ENCODE measurements around the gene SPTAN1. TPM values are rescaled to one million over a fixed set of nuclear protein-coding genes. Genes with fewer than 3 reads are reported as not detected.
"Not testable (repeated sequence)": the region's sequence is repeated elsewhere in the genome, so short reads cannot be mapped to it uniquely, and the experiment has no call there.

Gene SPTAN1
- total RNA-seq, 1 donor from 2014 or later = 335 TPM

DNA sequence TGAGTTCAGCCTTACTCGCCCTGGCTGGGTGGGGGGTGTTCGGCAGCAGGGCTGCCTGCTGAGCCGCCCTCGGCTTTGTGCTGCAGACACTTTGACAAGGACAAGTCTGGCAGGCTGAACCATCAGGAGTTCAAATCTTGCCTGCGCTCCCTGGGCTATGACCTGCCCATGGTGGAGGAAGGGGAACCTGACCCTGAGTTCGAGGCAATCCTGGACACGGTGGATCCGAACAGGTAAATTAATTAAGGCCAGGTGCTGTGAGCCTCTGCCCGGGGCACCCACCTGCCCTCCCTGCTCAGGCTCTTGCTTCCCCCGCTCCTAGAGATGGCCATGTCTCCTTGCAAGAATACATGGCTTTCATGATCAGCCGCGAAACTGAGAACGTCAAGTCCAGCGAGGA, 80.1 kb downstream of the SPTAN1 start:
- no peak for DNase-seq

DNA sequence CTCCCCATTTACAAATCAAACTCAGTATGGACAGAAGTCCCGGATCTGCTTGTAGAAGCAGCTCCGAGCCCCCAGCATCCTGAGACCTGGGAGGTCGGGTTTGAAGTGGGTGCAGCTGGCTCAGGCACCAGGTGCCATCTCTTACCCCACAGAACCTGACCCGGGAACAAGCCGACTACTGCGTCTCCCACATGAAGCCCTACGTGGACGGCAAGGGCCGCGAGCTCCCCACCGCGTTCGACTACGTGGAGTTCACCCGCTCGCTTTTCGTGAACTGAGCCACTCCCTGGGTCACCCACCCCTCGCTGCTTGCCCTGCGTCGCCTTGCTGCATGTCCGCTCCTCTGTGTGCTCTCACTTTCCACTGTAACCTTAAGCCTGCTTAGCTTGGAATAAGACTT, 80.7 kb downstream of the SPTAN1 start:
- DNase-seq = no peak

DNA sequence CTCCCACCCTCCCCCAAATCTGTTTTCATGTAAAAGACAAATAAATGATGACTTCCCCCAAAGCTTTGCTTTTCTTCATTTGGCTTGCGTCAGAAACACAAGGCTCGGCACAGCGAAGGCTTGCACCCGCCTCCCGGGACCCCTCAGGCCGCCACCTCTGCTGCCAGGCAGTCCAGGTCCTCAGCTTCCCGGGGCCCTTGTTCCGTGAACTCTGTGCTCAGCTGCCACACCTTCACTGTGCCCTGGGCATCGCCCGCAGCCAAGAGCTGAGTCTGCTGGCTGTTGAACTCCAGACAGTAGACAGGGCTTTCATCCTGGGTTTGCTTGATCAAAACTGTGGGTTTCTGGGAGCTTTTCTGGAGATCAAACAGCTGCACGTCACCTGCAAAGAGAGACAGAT, 81.2 kb downstream of the SPTAN1 start:
- no peak for DNase-seq

DNA sequence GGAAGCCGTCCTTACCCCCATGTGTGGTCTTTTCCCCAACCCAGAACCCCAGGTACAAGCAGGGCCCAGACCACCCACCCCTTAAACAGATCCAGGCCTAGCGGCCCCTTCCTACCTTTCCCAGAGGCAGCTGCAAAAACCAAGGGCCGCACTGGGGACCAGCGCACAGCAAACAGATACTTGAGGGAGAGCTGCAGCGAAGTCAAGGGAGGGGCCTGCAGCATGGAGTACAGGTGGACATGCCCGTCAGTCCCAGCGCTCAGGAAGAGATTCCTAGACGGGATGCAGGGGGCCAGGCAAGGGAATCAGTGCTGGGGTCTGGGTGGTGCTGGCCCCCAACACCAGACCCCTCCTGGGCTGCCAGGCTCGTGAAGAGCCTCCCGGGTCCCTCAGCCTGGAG, 81.7 kb downstream of the SPTAN1 start:
- no peak for DNase-seq

DNA sequence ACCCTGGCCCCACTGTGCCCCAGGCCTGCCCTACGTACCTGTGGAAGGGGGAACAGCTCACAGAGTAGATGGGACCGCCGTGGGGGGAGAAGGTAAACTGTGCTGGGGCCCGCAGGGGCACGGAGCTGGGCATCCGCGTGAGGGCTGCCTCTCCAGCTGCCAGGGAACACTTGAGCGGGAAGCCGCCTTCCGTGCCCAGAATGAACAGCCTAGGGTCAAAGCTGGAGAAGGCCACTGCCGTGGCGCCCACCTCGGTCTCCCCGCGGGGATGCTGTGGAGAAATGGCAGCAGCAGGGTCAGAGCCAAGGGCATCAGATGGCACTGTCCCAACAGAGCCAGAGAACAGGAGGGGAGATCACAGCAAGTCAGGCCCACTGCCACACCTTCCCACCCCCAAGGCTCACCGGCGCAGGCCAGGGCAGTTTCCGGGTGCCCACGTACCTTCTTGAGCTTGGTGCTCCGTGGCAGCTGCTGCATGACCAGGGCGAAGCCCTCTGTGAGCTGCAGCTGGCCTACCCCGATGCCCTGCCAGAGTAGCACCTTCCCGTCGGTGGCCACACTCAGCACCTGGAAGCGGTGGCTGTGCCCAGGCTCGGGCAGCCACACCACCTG, 82.4 kb downstream of the SPTAN1 start:
- no peak for DNase-seq

DNA sequence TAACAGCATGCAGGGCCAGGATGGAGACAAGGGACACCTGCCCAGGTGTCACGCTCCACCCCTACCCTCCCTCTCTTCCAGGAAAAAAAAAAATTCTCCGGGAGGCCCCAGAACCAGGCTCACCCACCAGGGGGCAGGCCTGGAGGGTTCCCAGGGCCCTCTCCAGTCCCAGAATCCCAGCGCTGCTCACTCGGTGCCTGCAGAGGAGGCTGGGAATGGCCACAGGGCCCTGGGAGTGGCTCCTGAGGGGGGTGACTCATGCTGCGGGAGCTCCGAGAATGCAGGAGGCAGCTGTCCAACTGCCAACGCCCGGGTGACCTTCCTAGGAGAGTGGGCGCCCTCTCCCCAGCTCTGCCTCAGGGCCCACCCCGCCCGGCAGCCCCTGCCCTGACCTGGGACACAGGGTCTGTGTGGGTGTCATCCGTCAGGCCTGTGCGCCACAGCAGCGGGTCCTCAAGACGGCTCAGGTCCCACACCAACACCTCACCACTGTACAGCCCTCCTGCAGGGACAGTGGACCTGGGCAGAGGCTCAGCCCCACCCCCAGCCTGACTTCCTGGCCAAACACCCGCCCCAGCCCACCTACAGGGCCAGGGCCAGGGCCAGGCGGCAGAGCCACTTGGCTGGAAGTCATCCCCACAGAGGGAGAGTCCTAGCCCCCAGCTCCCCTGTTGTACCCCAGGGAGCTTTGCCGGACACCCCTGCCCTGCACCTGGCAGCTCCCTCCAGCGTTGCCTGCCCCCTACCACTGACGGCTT, 83.1 kb downstream of the SPTAN1 start:
- peak; percentile 91 for DNase-seq

DNA sequence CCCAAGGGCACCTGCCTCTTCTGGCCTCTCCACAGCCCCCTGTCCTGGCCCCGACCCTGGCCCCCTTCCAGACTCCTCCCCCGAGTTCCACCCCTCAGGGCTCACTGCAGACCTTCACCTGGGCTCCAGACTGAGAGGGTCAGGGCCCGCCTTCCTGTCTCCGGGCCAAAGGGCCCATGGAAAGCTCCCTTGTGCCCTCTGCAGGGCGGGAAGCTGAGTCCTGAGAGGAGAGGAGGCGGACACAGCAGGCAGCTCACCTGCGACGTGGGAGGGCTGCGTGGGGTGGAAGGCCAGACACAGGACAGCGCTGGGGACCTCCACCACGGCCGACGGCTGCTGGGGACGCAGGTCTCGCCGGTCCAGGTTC, 83.6 kb downstream of the SPTAN1 start:
- peak; percentile 61 for DNase-seq

DNA sequence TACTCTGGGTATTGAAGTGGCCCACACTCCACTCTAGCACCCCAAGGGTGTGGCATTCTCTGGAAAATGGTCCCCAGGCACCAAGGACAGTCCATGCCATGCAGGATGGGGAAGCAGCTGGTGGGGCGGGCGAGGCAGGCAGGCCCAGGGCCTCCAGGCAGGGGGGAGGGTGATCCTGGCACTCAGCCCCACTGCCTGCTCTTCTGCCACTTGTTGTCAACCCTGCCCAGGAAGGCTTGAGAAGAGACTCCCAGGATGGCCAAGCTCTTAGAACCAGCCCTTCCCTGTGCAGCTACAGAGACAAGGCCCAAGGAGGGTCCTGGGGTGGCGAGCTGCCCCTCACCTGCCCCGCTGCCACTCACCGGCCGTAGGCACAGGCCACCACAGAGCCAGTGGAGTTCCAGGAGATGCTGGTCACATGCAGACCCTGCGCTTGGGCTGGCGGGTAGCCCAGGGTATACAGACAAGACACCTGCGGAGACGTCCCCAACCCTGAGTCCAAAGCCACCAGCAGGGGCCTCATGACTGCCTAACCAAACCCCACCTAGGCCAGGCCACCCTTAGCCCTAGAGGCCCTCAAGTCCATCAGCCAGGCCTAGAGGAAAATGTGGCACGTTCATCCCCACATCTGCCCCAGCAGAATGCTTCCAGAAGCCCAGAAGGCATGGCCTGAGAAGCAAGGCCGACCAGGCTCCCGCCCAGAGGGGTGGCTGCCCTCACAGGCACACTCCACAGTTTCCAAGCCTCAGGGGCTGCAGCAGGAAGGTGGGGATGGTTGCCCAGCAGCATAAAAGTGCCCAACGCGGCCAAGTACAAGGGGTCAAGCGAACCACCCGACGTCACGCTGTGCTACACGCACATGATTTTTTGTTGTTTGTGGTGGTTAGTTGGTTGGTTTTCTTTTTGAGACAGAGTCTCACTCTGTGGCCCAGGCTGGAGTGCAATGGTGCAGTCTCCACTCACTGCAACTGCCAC, 84.5 kb downstream of the SPTAN1 start:
- DNase-seq = peak; percentile 88

DNA sequence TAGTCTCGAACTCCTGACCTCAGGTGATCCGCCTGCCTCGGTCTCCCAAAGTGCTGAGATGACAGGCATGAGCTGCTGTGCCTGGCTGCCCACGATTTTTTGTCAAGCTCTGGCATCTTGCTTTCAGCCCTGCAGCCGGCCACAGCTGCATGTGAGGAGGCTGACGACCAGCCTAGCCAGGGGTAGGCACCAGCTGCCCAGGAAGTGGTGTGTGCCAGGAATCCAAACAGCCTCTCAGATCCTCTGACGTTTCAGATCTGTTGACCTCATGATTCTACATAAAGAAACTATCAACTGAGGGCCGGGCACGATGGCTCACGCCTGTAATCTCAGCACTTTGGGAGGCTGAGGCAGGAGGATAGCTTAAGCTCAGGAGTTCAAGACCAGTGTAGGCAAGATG, 85.3 kb downstream of the SPTAN1 start:
- DNase-seq = peak; percentile 93

DNA sequence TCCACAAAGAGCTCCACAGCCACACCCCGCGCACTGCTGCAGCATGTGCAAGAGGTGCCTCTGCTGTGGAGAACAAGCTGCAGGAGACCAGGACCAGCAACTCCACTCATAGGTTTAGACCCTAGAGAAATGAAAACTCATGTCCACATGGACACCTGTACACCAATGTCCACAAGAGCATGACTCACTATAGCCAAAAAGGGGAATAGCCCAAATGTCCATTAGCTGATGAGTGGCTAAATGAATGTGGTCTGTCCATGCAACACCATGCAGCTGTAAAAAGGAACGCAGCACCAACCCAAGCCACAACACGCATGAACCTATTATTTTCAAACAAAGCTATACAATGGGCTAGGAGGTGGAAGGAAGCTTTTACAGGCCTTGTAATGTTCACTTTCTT, 86.2 kb downstream of the SPTAN1 start:
- DNase-seq = no peak

DNA sequence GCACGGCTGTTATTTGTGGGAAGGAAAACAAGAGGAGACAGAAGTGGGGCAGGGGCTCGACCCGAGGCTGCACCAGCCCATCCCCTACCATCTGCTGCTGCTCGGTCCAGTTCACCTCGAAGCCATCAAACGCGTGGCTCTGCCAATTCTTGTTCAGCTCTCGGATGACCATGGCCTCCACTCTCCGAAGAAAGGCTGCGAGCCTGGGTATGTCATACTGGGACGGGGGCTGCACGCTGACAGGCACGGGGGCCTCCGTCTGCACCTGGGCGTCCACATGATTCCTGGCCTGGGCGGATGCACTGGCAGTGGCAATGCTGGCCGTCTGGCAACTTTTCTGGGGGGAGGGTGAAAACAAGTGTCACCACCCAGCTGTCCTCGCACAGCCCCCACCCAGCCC, 88.2 kb downstream of the SPTAN1 start:
- no peak for DNase-seq

DNA sequence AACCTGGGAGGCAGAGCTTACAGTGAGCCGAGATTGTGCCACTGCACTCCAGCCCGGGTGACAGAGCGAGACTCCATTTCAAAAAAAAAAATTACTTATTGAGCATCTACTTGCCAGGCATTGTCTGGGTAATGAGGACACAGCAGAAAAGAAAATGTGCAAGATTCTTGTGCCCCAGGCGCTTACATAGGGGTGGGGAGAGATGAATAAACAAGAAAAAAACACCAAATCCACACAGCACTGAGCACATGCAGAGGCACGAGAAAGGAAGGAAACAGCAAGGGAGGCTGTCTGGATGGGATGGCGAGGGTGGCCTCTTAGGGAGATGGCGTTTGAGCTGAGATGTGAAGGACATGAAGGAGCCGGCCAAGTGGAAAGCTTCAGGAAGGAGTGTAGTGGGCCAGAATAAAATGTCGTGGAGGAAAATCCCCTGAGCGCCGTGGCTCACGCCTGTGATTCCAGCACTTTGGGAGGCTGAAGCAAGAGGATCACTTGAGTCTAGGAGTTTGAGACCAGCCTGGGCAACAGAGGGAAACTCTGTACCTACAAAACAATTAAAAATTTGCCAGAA, 90.4 kb downstream of the SPTAN1 start:
- no peak for DNase-seq

DNA sequence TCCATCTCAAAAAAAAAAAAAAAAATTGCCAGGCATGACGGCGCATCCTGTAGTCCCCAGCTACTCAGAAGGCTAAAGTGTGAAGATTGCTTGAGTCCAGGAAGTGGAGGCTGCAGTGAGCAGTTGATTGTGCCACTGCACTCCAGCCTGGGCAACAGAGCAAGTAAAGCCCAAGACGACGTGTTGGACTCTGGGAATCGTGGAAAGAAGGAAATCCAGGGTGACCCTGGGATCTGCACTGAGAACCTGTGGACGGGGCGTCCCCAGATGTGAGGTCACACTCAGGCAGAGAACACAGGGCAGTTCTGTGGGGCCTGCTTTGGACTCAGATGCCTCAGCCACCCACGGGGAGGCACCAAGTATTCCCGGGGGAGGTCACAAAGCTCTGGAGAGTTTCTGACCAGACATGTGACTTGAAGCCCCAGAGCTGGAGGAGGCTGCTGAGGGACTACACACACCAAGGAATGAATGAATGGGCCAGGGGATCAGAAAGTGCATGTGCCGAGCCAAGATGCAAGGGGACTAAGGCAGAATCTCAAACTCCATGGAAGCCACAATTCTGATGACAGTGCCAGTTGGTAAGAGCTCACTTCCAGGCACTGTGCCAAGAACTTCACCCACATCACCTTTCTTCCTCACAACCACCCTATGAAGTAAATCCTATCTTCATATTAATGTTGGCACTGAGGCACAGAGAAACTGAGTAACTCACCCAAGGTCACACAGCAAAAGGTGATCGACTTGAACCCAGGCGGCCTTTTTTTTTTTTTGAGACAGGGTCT, 91.3 kb downstream of the SPTAN1 start:
- DNase-seq = no peak

DNA sequence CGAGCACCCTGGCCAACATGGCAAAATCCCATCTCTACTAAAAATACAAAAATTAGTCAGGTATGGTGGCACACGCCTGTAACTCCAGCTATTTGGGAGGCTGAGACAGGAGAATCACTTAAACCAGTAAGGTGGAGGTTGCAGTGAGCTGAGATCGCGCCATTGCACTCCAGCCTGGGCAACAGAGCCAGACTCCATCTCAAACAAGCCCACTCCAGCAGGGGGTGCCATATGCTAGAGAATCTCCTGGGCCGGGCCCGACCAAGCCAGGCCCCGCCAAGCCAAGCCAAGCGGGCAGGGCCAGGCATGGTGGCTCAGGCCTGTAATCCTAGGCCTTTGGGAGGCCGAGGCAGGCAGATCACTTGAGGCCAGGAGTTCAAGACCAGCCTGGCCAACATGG, 95.8 kb downstream of the SPTAN1 start:
- DNase-seq = not testable (repeated sequence)

DNA sequence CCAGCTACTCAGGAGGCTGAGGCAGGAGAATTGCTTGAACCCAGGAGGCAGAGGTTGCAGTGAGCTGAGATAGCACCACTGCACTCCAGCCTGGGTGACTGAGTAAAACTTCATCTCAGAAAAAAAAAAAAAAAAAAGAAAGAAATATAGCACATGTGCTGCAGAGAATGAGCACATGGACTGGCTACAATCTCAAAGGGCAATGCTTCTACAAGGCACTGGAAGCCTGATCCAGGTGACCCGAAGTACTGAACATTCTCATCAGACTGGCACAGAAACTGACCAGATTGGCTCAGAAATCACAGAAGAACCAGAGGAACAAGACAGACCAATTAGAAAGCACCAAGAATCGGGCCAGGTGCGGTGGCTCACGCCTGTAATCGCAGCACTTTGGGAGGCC, 99.4 kb downstream of the SPTAN1 start:
- no peak for DNase-seq

DNA sequence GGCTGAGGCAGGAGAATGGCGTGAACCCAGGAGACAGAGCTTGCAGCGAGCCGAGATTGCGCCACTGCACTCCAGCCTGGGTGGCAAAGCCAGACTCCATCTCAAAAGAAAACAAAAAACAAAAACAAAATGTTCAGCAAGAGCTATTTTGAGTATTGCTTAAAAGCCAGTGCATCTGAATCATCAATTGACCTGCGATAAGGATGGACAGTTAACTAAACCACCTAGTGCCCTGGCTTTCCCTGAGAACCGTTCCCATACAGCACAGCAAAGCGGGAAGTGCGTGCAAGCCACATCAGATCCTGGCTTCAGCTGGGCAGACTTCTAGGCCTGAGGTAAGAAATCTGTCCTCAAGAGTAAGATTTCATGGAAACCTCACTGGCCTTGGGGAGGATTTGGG, 101.5 kb downstream of the SPTAN1 start:
- no peak for DNase-seq

DNA sequence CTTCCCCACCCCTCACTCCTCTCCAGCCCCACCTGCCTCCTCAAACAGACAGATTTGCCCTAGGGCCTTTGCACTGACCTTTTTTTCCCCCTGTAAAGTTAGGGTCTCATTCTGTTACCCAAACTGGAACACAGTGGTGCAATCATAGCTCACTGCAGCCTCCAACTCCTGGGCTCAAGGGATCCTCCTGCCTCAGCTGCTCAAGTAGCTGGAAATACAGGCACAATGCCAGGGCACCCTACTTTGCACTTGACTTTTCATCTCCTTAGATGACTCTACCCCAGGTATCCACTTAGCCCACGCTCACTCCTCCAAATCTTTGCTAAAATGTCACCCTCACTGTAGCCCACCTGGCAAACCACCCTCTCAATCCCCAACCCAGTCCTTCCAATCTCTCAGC, 102.1 kb downstream of the SPTAN1 start:
- DNase-seq = no peak

DNA sequence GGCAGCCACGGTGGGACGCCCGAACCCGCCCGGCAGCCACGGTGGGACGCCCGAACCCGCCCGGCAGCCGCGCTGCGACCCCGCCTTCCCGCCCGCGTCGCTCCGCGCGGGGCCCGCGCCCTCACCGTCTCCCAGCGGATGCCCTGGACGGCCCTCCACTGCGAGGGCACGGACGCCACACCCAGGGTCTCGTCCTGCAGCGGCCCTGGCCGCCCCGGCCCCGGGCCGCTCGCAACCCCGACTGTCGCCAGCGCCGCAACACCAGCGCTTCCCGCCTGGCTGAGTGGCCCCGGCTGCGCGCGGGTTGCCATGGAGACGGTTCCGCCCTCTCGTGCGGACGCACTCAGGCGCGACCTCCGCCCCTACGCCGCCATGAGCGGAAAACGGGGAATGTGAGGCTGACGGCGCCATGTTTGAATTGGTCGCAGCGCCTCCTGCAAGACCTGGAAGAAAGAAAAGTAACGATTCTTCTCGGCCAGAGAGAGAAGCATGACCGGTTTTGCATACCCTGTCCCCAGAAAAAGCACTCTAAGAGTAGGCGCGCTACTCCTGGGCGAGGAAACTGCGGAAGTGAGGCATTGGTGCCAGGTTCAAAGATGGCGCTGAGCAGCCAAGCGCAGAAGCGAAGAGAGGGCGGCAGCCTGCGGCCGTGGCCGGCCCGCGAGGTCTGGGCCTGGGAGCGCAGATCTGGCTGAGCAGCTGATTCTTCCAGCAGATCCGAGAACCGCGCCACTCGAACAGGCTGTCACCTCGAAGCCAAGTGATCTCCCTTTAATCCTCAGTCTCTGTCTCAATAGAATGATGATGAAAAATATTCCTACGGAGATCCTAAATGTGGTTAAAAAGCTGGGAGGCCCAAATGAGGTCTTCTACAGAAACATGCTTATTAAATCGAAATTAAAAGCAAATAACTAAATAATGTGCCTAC, 104.3 kb downstream of the SPTAN1 start, which contains the start of gene DYNC2I2:
DYNC2I2 (minus strand) TSS at position 432 of the 928 bp plus-strand sequence; CDS start at position 311, 121 bp downstream.
- DNase-seq = peak; percentile 98

DNA sequence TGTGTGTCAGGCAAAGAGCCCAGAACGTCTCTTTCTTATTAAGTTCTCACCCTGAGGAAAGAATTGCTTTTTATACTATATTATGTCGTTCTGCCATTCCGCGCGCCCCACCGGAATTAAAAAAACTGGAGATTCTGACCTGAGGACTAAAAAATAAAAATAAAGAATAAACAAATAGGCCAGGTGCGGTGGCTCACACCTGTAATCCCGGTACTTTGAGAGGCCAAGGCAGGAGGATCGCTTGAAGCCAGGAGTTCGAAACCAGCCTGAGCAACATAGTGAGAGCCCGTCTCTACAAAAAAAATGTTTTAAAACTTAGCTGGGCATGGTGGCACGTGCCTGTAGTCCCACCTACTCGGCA, 104.9 kb downstream of the SPTAN1 start:
- no peak for DNase-seq

DNA sequence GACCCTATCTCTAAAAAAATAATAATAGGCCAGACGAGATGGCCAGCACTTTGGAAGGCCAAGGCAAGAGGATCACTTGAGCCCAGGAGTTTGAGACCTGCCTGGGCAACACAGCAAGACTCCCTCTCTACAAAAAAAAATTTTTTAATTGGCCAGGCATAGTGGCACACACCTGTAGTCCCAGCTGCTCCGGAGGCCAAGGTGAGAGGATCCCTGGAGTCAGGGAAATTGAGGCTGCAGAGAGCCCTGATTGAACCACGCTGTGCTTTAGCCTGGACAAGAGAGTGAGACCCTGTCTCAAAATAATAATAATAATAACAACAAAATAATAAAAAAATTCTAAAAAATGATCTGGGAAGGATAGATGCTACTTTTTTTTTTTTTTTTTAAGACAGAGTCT, 105.4 kb downstream of the SPTAN1 start:
- DNase-seq = no peak

DNA sequence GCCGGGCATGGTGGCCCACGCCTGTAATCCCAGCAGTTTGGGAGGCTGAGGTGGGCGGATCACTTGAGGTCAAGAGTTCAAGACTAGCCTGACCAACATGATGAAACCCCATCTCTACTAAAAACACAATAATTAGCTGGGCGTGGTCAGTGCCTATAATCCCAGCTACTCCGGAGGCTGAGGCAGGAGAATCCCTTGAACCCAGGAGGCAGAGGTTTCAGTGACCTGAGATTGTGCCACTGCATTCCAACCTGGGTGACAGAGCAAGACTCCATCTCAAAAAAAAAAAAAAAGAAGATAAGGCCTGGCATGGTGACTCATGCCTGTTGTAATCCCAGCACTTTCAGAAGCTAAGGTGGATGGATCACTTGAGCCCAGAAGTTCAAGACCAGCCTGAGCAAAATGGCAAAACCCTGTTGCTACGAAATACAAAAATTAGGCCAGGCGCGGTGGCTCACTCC, 114.1 kb downstream of the SPTAN1 start:
- not testable (repeated sequence) for DNase-seq
